ENCODE results near the gene FJX1.
"Not testable (repeated sequence)": the region's sequence is repeated elsewhere in the genome, so short reads cannot be mapped to it uniquely, and the experiment has no call there.

- TF ChIP-seq, protein P1, sequence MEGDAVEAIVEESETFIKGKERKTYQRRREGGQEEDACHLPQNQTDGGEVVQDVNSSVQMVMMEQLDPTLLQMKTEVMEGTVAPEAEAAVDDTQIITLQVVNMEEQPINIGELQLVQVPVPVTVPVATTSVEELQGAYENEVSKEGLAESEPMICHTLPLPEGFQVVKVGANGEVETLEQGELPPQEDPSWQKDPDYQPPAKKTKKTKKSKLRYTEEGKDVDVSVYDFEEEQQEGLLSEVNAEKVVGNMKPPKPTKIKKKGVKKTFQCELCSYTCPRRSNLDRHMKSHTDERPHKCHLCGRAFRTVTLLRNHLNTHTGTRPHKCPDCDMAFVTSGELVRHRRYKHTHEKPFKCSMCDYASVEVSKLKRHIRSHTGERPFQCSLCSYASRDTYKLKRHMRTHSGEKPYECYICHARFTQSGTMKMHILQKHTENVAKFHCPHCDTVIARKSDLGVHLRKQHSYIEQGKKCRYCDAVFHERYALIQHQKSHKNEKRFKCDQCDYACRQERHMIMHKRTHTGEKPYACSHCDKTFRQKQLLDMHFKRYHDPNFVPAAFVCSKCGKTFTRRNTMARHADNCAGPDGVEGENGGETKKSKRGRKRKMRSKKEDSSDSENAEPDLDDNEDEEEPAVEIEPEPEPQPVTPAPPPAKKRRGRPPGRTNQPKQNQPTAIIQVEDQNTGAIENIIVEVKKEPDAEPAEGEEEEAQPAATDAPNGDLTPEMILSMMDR (IDR thresholded peaks at IDR 0.05) = not testable (repeated sequence)
- not testable (repeated sequence) for TF ChIP-seq POLR2AphosphoS5, EP300, POLR2A (IDR thresholded peaks at IDR 0.05)
Measured at GRCh38 chr11:35652786-35653185, 34.5 kb downstream of the FJX1 start.

Measured in gastroesophageal sphincter (tissue), 3 donors.